Natural killer cell (primary cell): ENCODE measurements around the gene TRPV2. TPM values are rescaled to one million over a fixed set of nuclear protein-coding genes. Genes with fewer than 3 reads are reported as not detected.

ENCODE experiments used
- ATAC-seq, 3 donors: fragments of 150-1000 bp in 2 of 3; fragments of 200-7000 bp in 1 of 3; cut with Tn5 transposase; 1 replicate in 1 of 3; 2 replicates in 2 of 3; pipeline ENCODE4 v1.10.0; 2021; ENCODE audit warnings: mild to moderate bottlenecking in 2 of 3, moderate library complexity in 2 of 3
- DNase-seq, 2 donors: peaks; one replicate each; pipeline versions ENCODE4 v3.0.0 to v3.0.0-alpha.2; 2013 to 2021; ENCODE audit warnings: mixed read lengths in 1 of 2
- H3K27ac ChIP-seq: one replicate; pipeline ENCODE4 v1.5.1; 2013; ENCODE audit warnings: mild to moderate bottlenecking, low read length
- H3K27me3 ChIP-seq: one replicate; pipeline ENCODE4 v1.6.1; 2013; ENCODE audit warnings: low read length; ENCODE audit not compliant: control insufficient read depth, insufficient read depth
- H3K36me3 ChIP-seq: one replicate; pipeline ENCODE4 v1.6.1; 2013; ENCODE audit warnings: low read length; ENCODE audit not compliant: control insufficient read depth, insufficient read depth
- H3K4me1 ChIP-seq: one replicate; pipeline ENCODE4 v1.6.1; 2013; ENCODE audit warnings: low read length; ENCODE audit not compliant: control insufficient read depth, insufficient read depth
- H3K4me3 ChIP-seq: one replicate; pipeline ENCODE4 v1.5.1; 2013; ENCODE audit warnings: low read length
- H3K9me3 ChIP-seq: one replicate; pipeline ENCODE4 v1.6.1; 2013; ENCODE audit warnings: low read length; ENCODE audit not compliant: control insufficient read depth, insufficient read depth
- H3K27ac Mint-ChIP-seq, 2 donors: one replicate each; pipeline ENCODE4 v1.8.0; 2022; ENCODE audit warnings: mild to moderate bottlenecking in 2 of 2, mixed read lengths in 2 of 2, moderate library complexity in 1 of 2
- H3K27me3 Mint-ChIP-seq, 2 donors: one replicate each; pipeline ENCODE4 v1.8.0; 2022; ENCODE audit warnings: low read depth in 2 of 2, mixed read lengths in 2 of 2
- H3K36me3 Mint-ChIP-seq: one replicate; pipeline ENCODE4 v1.8.0; 2022; ENCODE audit warnings: mixed read lengths
- H3K4me1 Mint-ChIP-seq, 2 donors: one replicate each; pipeline ENCODE4 v1.8.0; 2022; ENCODE audit warnings: mixed read lengths in 2 of 2
- H3K4me3 Mint-ChIP-seq: one replicate; pipeline ENCODE4 v1.8.0; 2022; ENCODE audit warnings: mild to moderate bottlenecking, moderate library complexity, mixed read lengths
- H3K9me3 Mint-ChIP-seq, 2 donors: one replicate each; pipeline ENCODE4 v1.8.0; 2022; ENCODE audit warnings: mixed read lengths in 2 of 2
- CTCF ChIP-seq: fragments of 200-600 bp; IDR thresholded peaks from one replicate; pipeline ENCODE4 v1.8.0; 2022; ENCODE audit warnings: antibody characterized with exemption
- WGBS: methylation state at CpG from one replicate; pipeline ENCODE4 v1.1.7; 2013; ENCODE audit warnings: missing lambda C conversion rate; ENCODE audit not compliant: insufficient coverage; 5-methylcytosine and 5-hydroxymethylcytosine counted together
- intact Hi-C: fragments of 100-400 bp; cut with micrococcal nuclease; formaldehyde crosslinking; loops from one replicate; pipeline ENCODE4 v1.14.2; 2022
- total RNA-seq, 4 donors: library from RNA; stranded (reverse); fragments of 120-200 nt in 1 of 4; gene quantifications; one replicate each; pipeline versions ENCODE4 v1.2.3 to v1.2.4, GENCODE V29; 2013 to 2022

TRPV2 gene
- total RNA-seq, 3 donors from 2014 or later (not counting 1 experiment from before 2014, with no cell fraction given) = 138 to 163 (median 147) TPM

- H3K4me1 ChIP-seq = no peaks in the 10 kb centered on the region
- Mint-ChIP-seq H3K4me1 (peaks cover 0 to 5% of the 10 kb centered on the region in 2 donors), H3K36me3 (no peaks in the 10 kb centered on the region), H3K9me3 (no peaks in the 10 kb centered on the region), H3K27me3 (no peaks in the 10 kb centered on the region), H3K4me3 (no peak overlapping the region), H3K27ac (no peak overlapping the region)
- H3K4me3 ChIP-seq = no peak overlapping the region
- no peaks in the 10 kb centered on the region for H3K9me3 ChIP-seq
- H3K36me3 ChIP-seq = no peaks in the 10 kb centered on the region
- no peak for TF ChIP-seq CTCF
- 89% methylated on average over 20 of the region's 20 CpGs for WGBS
- H3K27me3 ChIP-seq = no peaks in the 10 kb centered on the region
- ATAC-seq (no peak), DNase-seq (no peak)
- no peak overlapping the region for H3K27ac ChIP-seq
- intact Hi-C loops = no loop called here
These were observed 58.0 kb downstream of the TRPV2 start for GRCh38 chr17:16473044-16474011.

GRCh38 chr17:16474012-16474725, 58.8 kb downstream of the TRPV2 start:
- no peak overlapping the region for H3K27ac ChIP-seq
- H3K27ac Mint-ChIP-seq = no peak overlapping the region
- 91% methylated on average over 13 of the region's 13 CpGs for WGBS
- H3K4me3 ChIP-seq = no peak overlapping the region
- no peak for TF ChIP-seq CTCF
- H3K36me3 Mint-ChIP-seq = no peaks in the 10 kb centered on the region
- no peak for ATAC-seq
- peaks cover 0 to 5% of the 10 kb centered on the region in 2 donors for H3K4me1 Mint-ChIP-seq
- no peaks in the 10 kb centered on the region for H3K9me3 ChIP-seq
- no peaks in the 10 kb centered on the region for H3K9me3 Mint-ChIP-seq
- no peak overlapping the region for H3K4me3 Mint-ChIP-seq
- no peaks in the 10 kb centered on the region for H3K27me3 ChIP-seq
- intact Hi-C loops = no loop called here
- no peak for DNase-seq
- H3K36me3 ChIP-seq = no peaks in the 10 kb centered on the region
- no peaks in the 10 kb centered on the region for H3K4me1 ChIP-seq
- no peaks in the 10 kb centered on the region for H3K27me3 Mint-ChIP-seq

GRCh38 chr17:16475179-16475704, 59.9 kb downstream of the TRPV2 start:
- Mint-ChIP-seq H3K27me3 (no peaks in the 10 kb centered on the region), H3K9me3 (no peaks in the 10 kb centered on the region), H3K4me3 (no peak overlapping the region), H3K27ac (no peak overlapping the region), H3K4me1 (peaks cover 0 to 5% of the 10 kb centered on the region in 2 donors), H3K36me3 (no peaks in the 10 kb centered on the region)
- H3K4me1 ChIP-seq = no peaks in the 10 kb centered on the region
- DNase-seq = no peak
- no peaks in the 10 kb centered on the region for H3K9me3 ChIP-seq
- intact Hi-C loops = no loop called here
- H3K27ac ChIP-seq = no peak overlapping the region
- H3K4me3 ChIP-seq = no peak overlapping the region
- no peaks in the 10 kb centered on the region for H3K36me3 ChIP-seq
- no peak for ATAC-seq
- TF ChIP-seq CTCF = no peak
- H3K27me3 ChIP-seq = no peaks in the 10 kb centered on the region
- 90% methylated on average over 4 of the region's 4 CpGs for WGBS
